K562 (cell line): ENCODE results near the gene RGL2. TPM values are rescaled to one million over a fixed set of nuclear protein-coding genes. Genes with fewer than 3 reads are reported as not detected.

ENCODE experiments used
- ATF7 ChIP-seq: fragments of 450-650 bp; IDR thresholded peaks from 2 replicates; pipeline ENCODE4 v1.7.1; 2014; ENCODE audit warnings: mild to moderate bottlenecking, moderate library complexity
- CBX2 ChIP-seq: fragments of 200-600 bp; sonication (generic); IDR thresholded peaks from one replicate; pipeline ENCODE4 v1.6.1; 2012; ENCODE audit warnings: mild to moderate bottlenecking, low read length, inconsistent platforms; ENCODE audit not compliant: insufficient read depth, poor library complexity, severe bottlenecking
- DIDO1 ChIP-seq: fragments of 450-650 bp; IDR thresholded peaks from 2 replicates; pipeline ENCODE4 v1.6.1; 2016; ENCODE audit warnings: low read depth, missing biosample characterization, missing genetic modification characterization
- GTF2A2 ChIP-seq: IDR thresholded peaks from 2 replicates; pipeline ENCODE4 v1.6.1; 2016; ENCODE audit warnings: mild to moderate bottlenecking, missing genetic modification characterization, missing compliant biosample characterization
- HDAC8 ChIP-seq: fragments of 450-650 bp; IDR thresholded peaks from 2 replicates; pipeline ENCODE4 v1.6.1; 2016; ENCODE audit warnings: mild to moderate bottlenecking, missing genetic modification characterization, moderate library complexity, missing compliant biosample characterization
- HNRNPK ChIP-seq: fragments of 200-400 bp; formaldehyde crosslinking; IDR thresholded peaks from one replicate; pipeline ENCODE4 v1.6.1; 2018; ENCODE audit warnings: mild to moderate bottlenecking, low read depth, low read length; ENCODE audit not compliant: poor library complexity, severe bottlenecking
- KDM4B ChIP-seq, 2 experiments: fragments of 450-650 bp in 1 of 2; sonication (generic) in 1 of 2; IDR thresholded peaks; 2 replicates each; pipeline ENCODE4 v1.6.1; 2016 to 2017; ENCODE audit warnings: borderline replicate concordance in 2 of 2, antibody characterized with exemption in 1 of 2, low read depth in 1 of 2, mild to moderate bottlenecking in 1 of 2
- MTA3 ChIP-seq: fragments of 450-650 bp; formaldehyde crosslinking; IDR thresholded peaks from 2 replicates; pipeline ENCODE4 v1.6.1; 2017; ENCODE audit warnings: mild to moderate bottlenecking, borderline replicate concordance
- NCOA4 ChIP-seq: fragments of 450-650 bp; IDR thresholded peaks from 2 replicates; pipeline ENCODE4 v1.6.1; 2018; ENCODE audit warnings: mild to moderate bottlenecking; ENCODE audit not compliant: partially characterized antibody
- RAD51 ChIP-seq: fragments of 450-650 bp; IDR thresholded peaks from 2 replicates; pipeline ENCODE4 v1.7.1; 2016; ENCODE audit warnings: low read depth, mild to moderate bottlenecking, borderline replicate concordance
- TRIM28 ChIP-seq: fragments of 450-650 bp; IDR thresholded peaks from 2 replicates; pipeline ENCODE4 v1.6.1; 2017
- polyA plus RNA-seq, 8 experiments: library from polyadenylated mRNA; depleted of rRNA in 4 of 8; stranded (reverse) in 5 of 8; unstranded in 3 of 8; fragments of >200 nt; fragmentation: Nextera tagmentation in 2 of 8; fragmentation: Illumina TruSeq in 1 of 8; extraction: Ambion mirVana in 2 of 8; extraction: Trizol in 1 of 8; gene quantifications; 2 replicates each; pipeline versions ENCODE4 v1.2.1 to v1.2.3, GENCODE V29; 2011 to 2014; ENCODE audit warnings: inconsistent platforms in 1 of 8, missing spikeins in 1 of 8
- total RNA-seq, 7 experiments: library from RNA; depleted of rRNA in 6 of 7; stranded (reverse); fragments of >200 nt in 6 of 7; fragmentation: Illumina TruSeq in 2 of 7; extraction: Trizol in 2 of 7; gene quantifications; 2 replicates each; pipeline versions ENCODE4 v1.2.1 to v1.2.3, GENCODE V29; 2011 to 2021; ENCODE audit warnings: low replicate concordance in 1 of 7
- TF ChIP-seq, protein P1 (sequence below): fragments of 450-650 bp; IDR thresholded peaks from 2 replicates; pipeline ENCODE4 v1.6.1; 2018; ENCODE audit not compliant: partially characterized antibody
- TF ChIP-seq, protein P2 (sequence below), 2 experiments: fragments of 450-650 bp in 1 of 2; IDR thresholded peaks; 2 replicates each; pipeline ENCODE4 v1.6.1; 2011 to 2017; ENCODE audit warnings: low read depth in 2 of 2, antibody characterized with exemption in 1 of 2, borderline replicate concordance in 1 of 2, low read length in 1 of 2, mild to moderate bottlenecking in 1 of 2, mixed read lengths in 1 of 2; ENCODE audit not compliant: control insufficient read depth in 1 of 2
- TF ChIP-seq, protein P3 (sequence below), 2 experiments: IDR thresholded peaks in 1 of 2; conservative IDR thresholded peaks in 1 of 2; 2 replicates each; pipeline ENCODE4 v1.6.1; 2016; ENCODE audit warnings: low read depth in 2 of 2, mild to moderate bottlenecking in 1 of 2, missing compliant biosample characterization in 1 of 2, missing genetic modification characterization in 1 of 2, moderate library complexity in 1 of 2

RGL2 gene
- total and polyA plus RNA-seq, 9 of the 15 experiments (the other 6 are each of a cell fraction or from before 2014, with no cell fraction given): 1.8 to 57.1 (median 19.5) TPM

DNA sequence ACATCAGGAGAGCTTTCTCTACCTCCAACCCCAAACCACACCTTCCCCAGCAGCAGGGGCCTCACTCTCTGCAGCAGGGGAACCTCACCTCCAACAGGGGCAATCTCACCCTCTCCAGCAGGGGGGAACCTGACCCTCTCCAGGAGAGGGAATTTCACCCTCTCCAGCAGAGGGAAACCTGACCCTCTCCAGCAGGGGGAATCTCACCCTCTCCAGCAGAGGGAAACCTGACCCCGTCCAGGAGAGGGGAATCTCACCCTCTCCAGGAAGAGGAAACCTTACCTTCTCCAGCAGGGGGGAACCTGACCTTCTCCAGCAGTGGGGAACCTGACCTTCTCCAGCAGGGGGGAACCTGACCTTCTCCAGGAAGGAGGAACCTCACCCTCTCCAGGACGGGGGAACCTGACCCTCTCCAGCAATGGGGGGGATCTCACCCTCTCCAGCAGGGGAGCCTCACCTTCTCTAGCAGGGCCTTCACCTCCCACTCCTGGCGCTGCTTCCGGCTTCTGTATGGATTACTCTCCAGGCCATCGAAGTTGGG is 18.7 kb downstream of the RGL2 start (continued):
- no peak for TF ChIP-seq RAD51
- TF ChIP-seq GTF2A2: no peak
- no peak for TF ChIP-seq HDAC8
- TF ChIP-seq, protein P1, sequence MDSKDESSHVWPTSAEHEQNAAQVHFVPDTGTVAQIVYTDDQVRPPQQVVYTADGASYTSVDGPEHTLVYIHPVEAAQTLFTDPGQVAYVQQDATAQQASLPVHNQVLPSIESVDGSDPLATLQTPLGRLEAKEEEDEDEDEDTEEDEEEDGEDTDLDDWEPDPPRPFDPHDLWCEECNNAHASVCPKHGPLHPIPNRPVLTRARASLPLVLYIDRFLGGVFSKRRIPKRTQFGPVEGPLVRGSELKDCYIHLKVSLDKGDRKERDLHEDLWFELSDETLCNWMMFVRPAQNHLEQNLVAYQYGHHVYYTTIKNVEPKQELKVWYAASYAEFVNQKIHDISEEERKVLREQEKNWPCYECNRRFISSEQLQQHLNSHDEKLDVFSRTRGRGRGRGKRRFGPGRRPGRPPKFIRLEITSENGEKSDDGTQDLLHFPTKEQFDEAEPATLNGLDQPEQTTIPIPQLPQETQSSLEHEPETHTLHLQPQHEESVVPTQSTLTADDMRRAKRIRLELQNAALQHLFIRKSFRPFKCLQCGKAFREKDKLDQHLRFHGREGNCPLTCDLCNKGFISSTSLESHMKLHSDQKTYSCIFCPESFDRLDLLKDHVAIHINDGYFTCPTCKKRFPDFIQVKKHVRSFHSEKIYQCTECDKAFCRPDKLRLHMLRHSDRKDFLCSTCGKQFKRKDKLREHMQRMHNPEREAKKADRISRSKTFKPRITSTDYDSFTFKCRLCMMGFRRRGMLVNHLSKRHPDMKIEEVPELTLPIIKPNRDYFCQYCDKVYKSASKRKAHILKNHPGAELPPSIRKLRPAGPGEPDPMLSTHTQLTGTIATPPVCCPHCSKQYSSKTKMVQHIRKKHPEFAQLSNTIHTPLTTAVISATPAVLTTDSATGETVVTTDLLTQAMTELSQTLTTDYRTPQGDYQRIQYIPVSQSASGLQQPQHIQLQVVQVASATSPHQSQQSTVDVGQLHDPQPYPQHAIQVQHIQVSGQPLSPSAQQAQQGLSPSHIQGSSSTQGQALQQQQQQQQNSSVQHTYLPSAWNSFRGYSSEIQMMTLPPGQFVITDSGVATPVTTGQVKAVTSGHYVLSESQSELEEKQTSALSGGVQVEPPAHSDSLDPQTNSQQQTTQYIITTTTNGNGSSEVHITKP: peak; percentile 89
- no peak for TF ChIP-seq HNRNPK
- TF ChIP-seq, protein P2, sequence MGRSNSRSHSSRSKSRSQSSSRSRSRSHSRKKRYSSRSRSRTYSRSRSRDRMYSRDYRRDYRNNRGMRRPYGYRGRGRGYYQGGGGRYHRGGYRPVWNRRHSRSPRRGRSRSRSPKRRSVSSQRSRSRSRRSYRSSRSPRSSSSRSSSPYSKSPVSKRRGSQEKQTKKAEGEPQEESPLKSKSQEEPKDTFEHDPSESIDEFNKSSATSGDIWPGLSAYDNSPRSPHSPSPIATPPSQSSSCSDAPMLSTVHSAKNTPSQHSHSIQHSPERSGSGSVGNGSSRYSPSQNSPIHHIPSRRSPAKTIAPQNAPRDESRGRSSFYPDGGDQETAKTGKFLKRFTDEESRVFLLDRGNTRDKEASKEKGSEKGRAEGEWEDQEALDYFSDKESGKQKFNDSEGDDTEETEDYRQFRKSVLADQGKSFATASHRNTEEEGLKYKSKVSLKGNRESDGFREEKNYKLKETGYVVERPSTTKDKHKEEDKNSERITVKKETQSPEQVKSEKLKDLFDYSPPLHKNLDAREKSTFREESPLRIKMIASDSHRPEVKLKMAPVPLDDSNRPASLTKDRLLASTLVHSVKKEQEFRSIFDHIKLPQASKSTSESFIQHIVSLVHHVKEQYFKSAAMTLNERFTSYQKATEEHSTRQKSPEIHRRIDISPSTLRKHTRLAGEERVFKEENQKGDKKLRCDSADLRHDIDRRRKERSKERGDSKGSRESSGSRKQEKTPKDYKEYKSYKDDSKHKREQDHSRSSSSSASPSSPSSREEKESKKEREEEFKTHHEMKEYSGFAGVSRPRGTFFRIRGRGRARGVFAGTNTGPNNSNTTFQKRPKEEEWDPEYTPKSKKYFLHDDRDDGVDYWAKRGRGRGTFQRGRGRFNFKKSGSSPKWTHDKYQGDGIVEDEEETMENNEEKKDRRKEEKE (IDR thresholded peaks at IDR 0.05; ENCODE audit: borderline replicate concordance in 1 of 2, control insufficient read depth in 1 of 2, low read depth in 2 of 2, low read length in 1 of 2): peak in 1 of 2 experiments; percentile 89; a peak in 2 of 4 replicates
- peak; percentile 36; the same call in 1 of the 2 replicates for TF ChIP-seq MTA3
- no peak for TF ChIP-seq CBX2
- peak; percentile 72 for TF ChIP-seq ATF7
- TF ChIP-seq DIDO1: no peak
- TF ChIP-seq, protein P3, sequence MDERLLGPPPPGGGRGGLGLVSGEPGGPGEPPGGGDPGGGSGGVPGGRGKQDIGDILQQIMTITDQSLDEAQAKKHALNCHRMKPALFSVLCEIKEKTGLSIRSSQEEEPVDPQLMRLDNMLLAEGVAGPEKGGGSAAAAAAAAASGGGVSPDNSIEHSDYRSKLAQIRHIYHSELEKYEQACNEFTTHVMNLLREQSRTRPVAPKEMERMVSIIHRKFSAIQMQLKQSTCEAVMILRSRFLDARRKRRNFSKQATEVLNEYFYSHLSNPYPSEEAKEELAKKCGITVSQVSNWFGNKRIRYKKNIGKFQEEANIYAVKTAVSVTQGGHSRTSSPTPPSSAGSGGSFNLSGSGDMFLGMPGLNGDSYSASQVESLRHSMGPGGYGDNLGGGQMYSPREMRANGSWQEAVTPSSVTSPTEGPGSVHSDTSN (CRISPR knock-in tag; IDR thresholded peaks at IDR 0.05; ENCODE audit: low read depth): no peak
- TF ChIP-seq, protein P3 (tag; conservative IDR thresholded peaks at IDR 0.05; ENCODE audit: low read depth): no peak
- TF ChIP-seq NCOA4: no peak
- no peak for TF ChIP-seq KDM4B (IDR thresholded peaks at IDR 0.05; ENCODE audit: borderline replicate concordance in 2 of 2, low read depth in 1 of 2)
- no peak for TF ChIP-seq TRIM28
